Heart right ventricle (tissue), 16 donors: ENCODE results near the gene SULT1A2. TPM values are rescaled to one million over a fixed set of nuclear protein-coding genes. Genes with fewer than 3 reads are reported as not detected.
"Not testable (repeated sequence)": the region's sequence is repeated elsewhere in the genome, so short reads cannot be mapped to it uniquely, and the experiment has no call there.

Source experiments
- ATAC-seq, 8 donors: fragments of 200-7000 bp; cut with Tn5 transposase; one replicate each; pipeline ENCODE4 v1.9.1; 2020; ENCODE audit warnings: mild to moderate bottlenecking in 8 of 8, moderate library complexity in 8 of 8, moderate number of reproducible peaks in 1 of 8
- DNase-seq, 2 donors: peaks; one replicate each; pipeline ENCODE4 v3.0.0-alpha.2; 2020
- H3K27ac ChIP-seq, 10 donors: fragments of 200-600 bp; sonication (generic) in 2 of 10; one replicate each; pipeline versions ENCODE4 v1.5.0 to v1.8.0; 2020 to 2022; ENCODE audit warnings: mild to moderate bottlenecking in 3 of 10
- H3K27me3 ChIP-seq, 7 donors: fragments of 200-600 bp; one replicate each; pipeline ENCODE4 v1.8.0; 2021 to 2022; ENCODE audit warnings: mild to moderate bottlenecking in 2 of 7
- H3K36me3 ChIP-seq, 9 donors: fragments of 200-600 bp; sonication (generic) in 1 of 9; one replicate each; pipeline versions ENCODE4 v1.5.0 to v1.8.0; 2020 to 2022; ENCODE audit warnings: mild to moderate bottlenecking in 2 of 9
- H3K4me1 ChIP-seq, 9 donors: fragments of 200-600 bp; sonication (generic) in 1 of 9; one replicate each; pipeline versions ENCODE4 v1.5.0 to v1.8.0; 2020 to 2022; ENCODE audit warnings: mild to moderate bottlenecking in 4 of 9
- H3K4me3 ChIP-seq, 10 donors: fragments of 200-600 bp; sonication (generic) in 2 of 10; one replicate each; pipeline versions ENCODE4 v1.5.0 to v1.8.0; 2020 to 2022; ENCODE audit warnings: mild to moderate bottlenecking in 7 of 10, moderate library complexity in 2 of 10
- H3K9me3 ChIP-seq, 11 donors: fragments of 200-600 bp in 10 of 11; sonication (generic) in 2 of 11; one replicate each; pipeline versions ENCODE4 v1.5.0 to v1.8.0; 2013 to 2022; ENCODE audit warnings: mild to moderate bottlenecking in 2 of 11, control low read depth in 1 of 11, moderate library complexity in 1 of 11
- WGBS, 2 donors: extraction: QIAGEN DNeasy Blood & Tissue Kit; methylation state at CpG; one replicate each; pipeline ENCODE4 v1.1.7; 2013; ENCODE audit warnings: inconsistent platforms in 1 of 2; 5-methylcytosine and 5-hydroxymethylcytosine counted together
- intact Hi-C, 10 donors: fragments of 100-400 bp; cut with DNase I; formaldehyde crosslinking; loops; one replicate each; pipeline versions ENCODE4 v1.11.1 to v1.14.2; 2022
- polyA plus RNA-seq, 2 donors: library from polyadenylated mRNA; stranded (reverse); fragments of 200-250 nt; gene quantifications; one replicate each; pipeline ENCODE4 v1.2.3, GENCODE V29; 2013
- total RNA-seq, 10 donors: library from RNA; stranded (reverse); fragmentation: NEBNext Ultra II Directional in 3 of 10; extraction: Animal tissue kit (Norgen Biotek cat#: 25700) in 3 of 10; gene quantifications; one replicate each; pipeline versions ENCODE4 v1.2.1 to v1.2.4, GENCODE V29; 2021 to 2023
- TF ChIP-seq, protein P1 (sequence below), 9 donors: fragments of 200-600 bp; sonication (generic) in 2 of 9; IDR thresholded peaks; one replicate each; pipeline versions ENCODE4 v1.5.0 to v1.8.0; 2021 to 2022; ENCODE audit warnings: antibody characterized with exemption in 9 of 9, mild to moderate bottlenecking in 5 of 9, moderate library complexity in 1 of 9
- donor health status: Arrhythmogenic right ventricular cardiomyopathy.
- donor health status: ischemic (EF 13 %, LVEDD 7.1; RV severe dilation, severe dysfunction).
- donor health status: healthy with polysubstance abuse.
- donor health status: DM: no; HTN: yes; CAD: no.
- donor health status: DM: no; HTN: no; CAD: no.
- donor health status: ischemic (EF 25% LVEDD 6.9; RV normal size, moderate dysfunction).
- donor health status: ischemic (EF 25% LVEDD 5.7; RV mildly dilated, moderate dysfunction).
- donor health status: healthy.
- donor health status: DM: yes; HTN: yes; CAD: no.
- donor health status: Ischemic cardiomyopathy.
- donor health status: ischemic (EF 35%, LVEDD 5.7; RV mildly dilated, moderate dysfunction).
- donor health status: nonischemic (EF 11% LVEDD 7.7; RV severe dilation, severe dysfunction).
- donor health status: DM: yes; HTN: yes; CAD: no.
- donor health status: PGD.
- donor health status: ischemic (EF 29% LVEDD 5.4; RV normal size, mild dysfunction).
- donor health status: nonischemic (EF 23%, LVEDD 6.1; RV moderate dilation, normal function).

SULT1A2 gene
- total and polyA plus RNA-seq, 12 donors = 0.24 to 1.7 (median 0.64) TPM

DNA sequence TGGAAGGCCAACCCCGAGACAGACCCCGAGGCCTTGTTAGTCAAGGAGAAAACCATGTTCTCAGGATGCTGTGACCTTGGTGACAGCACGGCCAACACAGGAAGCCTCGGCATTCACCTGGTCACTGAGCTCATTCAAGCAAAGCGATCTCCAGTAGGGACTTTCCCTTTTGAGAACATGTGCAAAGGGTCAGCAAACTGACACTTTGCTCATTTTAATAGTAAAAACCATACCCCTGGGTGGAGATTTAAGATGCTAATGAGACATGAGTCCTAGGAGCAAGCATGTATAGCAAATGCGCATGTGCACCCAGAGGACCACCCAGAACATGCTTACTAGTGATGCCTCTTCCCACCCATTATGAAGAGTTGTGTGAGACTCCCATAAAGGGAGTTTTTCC, 5.7 kb upstream of the SULT1A2 start:
- Histone ChIP-seq H3K4me1 (peaks cover 0 to 4% (median 0%) of the 10 kb centered on the region in 9 donors), H3K4me3 (no peak overlapping the region), H3K36me3 (peaks cover 0 to 26% (median 0%) of the 10 kb centered on the region in 9 donors), H3K9me3 (no peaks in the 10 kb centered on the region), H3K27me3 (no peaks in the 10 kb centered on the region), H3K27ac (no peak overlapping the region)
- ATAC-seq (no peak), DNase-seq (no peak)
- TF ChIP-seq, protein P1, sequence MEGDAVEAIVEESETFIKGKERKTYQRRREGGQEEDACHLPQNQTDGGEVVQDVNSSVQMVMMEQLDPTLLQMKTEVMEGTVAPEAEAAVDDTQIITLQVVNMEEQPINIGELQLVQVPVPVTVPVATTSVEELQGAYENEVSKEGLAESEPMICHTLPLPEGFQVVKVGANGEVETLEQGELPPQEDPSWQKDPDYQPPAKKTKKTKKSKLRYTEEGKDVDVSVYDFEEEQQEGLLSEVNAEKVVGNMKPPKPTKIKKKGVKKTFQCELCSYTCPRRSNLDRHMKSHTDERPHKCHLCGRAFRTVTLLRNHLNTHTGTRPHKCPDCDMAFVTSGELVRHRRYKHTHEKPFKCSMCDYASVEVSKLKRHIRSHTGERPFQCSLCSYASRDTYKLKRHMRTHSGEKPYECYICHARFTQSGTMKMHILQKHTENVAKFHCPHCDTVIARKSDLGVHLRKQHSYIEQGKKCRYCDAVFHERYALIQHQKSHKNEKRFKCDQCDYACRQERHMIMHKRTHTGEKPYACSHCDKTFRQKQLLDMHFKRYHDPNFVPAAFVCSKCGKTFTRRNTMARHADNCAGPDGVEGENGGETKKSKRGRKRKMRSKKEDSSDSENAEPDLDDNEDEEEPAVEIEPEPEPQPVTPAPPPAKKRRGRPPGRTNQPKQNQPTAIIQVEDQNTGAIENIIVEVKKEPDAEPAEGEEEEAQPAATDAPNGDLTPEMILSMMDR (IDR thresholded peaks at IDR 0.05) = no peak
- 53 to 84% methylated on average over 5 of the region's 6 CpGs for WGBS, 2 donors
- intact Hi-C loops = no loop called here

DNA sequence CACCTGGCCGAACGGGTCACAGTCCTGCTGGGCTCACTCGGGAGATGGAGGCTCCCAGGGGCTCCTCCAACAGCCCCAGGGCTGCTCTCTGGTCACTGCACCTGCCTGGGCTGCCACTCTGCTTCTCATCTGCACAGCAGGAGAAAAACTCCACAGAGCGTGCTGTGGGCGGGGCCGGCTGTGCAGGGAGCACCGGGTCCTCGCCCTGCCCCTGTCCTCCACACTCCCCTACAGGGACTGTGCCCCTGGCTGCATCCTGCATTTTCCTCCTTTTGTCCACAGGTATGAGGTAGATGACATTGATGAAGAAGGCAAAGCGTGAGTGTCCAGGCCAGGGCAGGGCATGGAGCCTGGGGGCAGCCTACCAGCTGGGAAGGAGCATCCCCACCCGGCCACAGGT, 5.2 kb upstream of the SULT1A2 start:
- 67 to 84% methylated on average over 5 of the region's 10 CpGs for WGBS, 2 donors
- peak in 1 of 8 donors; percentile 27 for ATAC-seq
- intact Hi-C loops = not testable (repeated sequence)

DNA sequence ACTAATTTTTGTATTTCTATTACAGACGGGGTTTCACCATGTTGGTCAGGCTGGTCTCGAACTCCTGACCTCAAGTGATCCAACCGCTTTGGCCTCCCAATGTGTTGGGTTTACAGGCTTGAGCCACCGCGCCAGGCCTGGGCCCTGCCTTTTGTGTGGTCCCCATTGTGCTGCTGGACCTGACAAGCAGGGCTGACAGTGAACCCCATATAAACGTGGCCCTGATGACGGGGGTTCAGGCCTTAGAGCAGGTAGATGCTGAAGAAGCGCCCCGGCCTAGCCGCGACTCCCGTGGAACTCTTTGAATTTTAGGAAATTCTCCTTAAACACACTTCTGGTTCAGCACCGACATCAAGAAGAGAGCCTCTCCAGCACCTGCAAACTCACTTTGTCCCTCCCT, 4.7 kb upstream of the SULT1A2 start:
- H3K27me3 ChIP-seq, H3K4me3 ChIP-seq, ATAC-seq, H3K27ac ChIP-seq, H3K9me3 ChIP-seq, DNase-seq, intact Hi-C loops: not testable (repeated sequence)
- Histone ChIP-seq H3K36me3 (peaks cover 0 to 23% (median 0%) of the 10 kb centered on the region in 9 donors), H3K4me1 (peaks cover 0 to 14% (median 8%) of the 10 kb centered on the region in 9 donors)
- 92 to 95% methylated on average over 10 to 12 of the region's 13 CpGs for WGBS, 2 donors

More for the DNA sequence above, 5.2 kb upstream of the SULT1A2 start:
- not testable (repeated sequence) for H3K27me3 ChIP-seq, H3K4me3 ChIP-seq, H3K27ac ChIP-seq, H3K9me3 ChIP-seq, H3K4me1 ChIP-seq, DNase-seq
- H3K36me3 ChIP-seq = peaks cover 0 to 26% (median 0%) of the 10 kb centered on the region in 9 donors

GRCh38 chr16:28600965-28601364, 4.1 kb upstream of the SULT1A2 start:
- H3K27me3 ChIP-seq, H3K4me3 ChIP-seq, H3K27ac ChIP-seq, ATAC-seq, intact Hi-C loops, DNase-seq, H3K9me3 ChIP-seq: not testable (repeated sequence)
- H3K4me1 ChIP-seq = peaks cover 0 to 20% (median 12%) of the 10 kb centered on the region in 9 donors
- 42 to 46% methylated on average over 7 to 9 of the region's 20 CpGs for WGBS, 2 donors
- peaks cover 0 to 16% (median 0%) of the 10 kb centered on the region in 9 donors for H3K36me3 ChIP-seq

DNA sequence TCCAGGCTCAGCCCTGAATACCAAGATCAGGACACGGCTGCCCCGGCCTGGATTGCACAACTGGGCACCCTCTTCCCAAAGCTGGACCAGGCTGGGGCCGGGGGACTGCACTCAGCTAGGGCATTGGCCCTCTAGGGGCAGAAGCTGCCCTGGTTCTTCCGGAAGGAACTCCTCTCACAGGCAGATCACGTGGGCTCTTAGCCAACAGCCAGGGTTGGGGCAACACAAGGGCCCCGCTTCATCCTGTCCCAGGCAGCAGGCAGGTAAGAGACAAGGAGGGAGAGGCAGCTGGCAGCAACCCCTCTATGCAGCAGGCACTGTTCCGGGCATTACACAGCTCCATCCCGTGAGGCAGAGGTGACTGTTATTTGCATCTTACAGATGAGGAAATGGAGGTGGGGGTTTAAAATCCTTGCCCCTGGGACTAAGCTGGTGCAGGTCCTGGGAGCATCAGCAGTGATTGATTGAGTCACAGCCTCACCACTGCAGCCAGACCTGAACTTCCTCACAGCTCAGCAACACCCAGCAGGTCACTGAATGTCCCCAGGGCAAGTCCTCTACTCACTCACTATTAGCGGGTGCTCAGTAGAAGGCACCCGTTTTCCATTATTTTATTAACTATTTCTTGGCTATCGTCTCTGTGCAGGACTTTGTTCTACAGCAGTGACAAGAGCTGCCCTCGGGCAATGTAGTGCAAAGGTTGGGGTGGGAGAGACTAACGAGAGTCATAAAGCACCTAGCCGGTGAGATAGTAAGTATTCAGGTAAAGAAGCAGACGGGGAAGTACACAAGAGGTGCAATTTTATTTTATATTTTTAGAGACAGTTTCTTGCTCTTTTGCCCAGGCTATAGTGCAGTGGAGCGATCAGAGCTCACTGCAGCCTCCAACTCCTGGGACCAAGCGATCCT, 2.8 kb upstream of the SULT1A2 start:
- H3K36me3 ChIP-seq, intact Hi-C loops, H3K9me3 ChIP-seq, DNase-seq, H3K4me3 ChIP-seq, H3K27me3 ChIP-seq, H3K27ac ChIP-seq: not testable (repeated sequence)
- peaks cover 0 to 21% (median 12%) of the 10 kb centered on the region in 9 donors for H3K4me1 ChIP-seq
- ATAC-seq = peak in 2 of 8 donors; percentile 28 to 53
- no CpG with 5 or more reads among the region's 17 CpGs for WGBS, 2 donors

DNA sequence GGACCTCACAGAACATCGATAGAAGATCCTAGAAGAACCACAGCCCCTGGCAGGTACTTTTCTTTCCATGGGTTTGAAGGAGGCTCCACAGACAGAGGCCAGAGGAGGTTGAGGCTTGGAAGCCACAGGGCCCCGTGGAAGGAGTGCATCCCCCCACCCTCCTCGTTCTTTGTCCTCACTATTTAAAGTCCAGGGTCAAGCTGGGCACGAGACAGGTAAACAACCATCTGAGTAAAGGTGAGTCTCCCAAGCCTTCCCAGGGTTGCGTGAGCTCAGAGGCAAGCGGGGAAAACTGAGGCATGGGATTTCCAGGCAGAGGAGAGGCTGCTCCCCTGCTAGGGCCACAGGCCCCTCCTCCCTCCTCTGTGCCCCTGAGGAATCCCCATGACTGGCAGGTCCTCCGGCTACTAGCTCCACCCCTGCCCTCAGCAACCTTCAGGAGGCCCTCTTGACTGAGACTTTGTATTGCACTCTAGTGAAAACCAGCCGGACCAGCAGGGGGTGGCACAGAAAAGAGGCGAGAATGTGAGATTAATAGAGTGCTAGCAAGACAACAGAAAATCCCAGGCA, 927 bp upstream of the SULT1A2 start:
- Histone ChIP-seq H3K4me3 (no peak overlapping the region), H3K9me3 (no peaks in the 10 kb centered on the region), H3K36me3 (no peaks in the 10 kb centered on the region), H3K27ac (no peak overlapping the region), H3K27me3 (no peaks in the 10 kb centered on the region), H3K4me1 (peaks cover 0 to 21% (median 12%) of the 10 kb centered on the region in 9 donors)
- 81 to 89% methylated on average over 9 of the region's 9 CpGs for WGBS, 2 donors
- TF ChIP-seq, protein P1 (IDR thresholded peaks at IDR 0.05) = no peak
- intact Hi-C loops = no loop called here
- ATAC-seq (no peak), DNase-seq (no peak)
